Spleen (tissue), 11 donors: Measurements from ENCODE around the gene ARHGAP24. TPM values are rescaled to one million over a fixed set of nuclear protein-coding genes. Genes with fewer than 3 reads are reported as not detected.

Source experiments
- DNase-seq: peaks from one replicate; pipeline ENCODE4 v3.0.0-alpha.2; 2020
- H3K27ac ChIP-seq, 8 donors: fragments of 200-600 bp; sonication (generic) in 7 of 8; 1 replicate in 4 of 8; 2 replicates in 4 of 8; pipeline versions ENCODE4 v1.5.0 to v1.8.0; 2016 to 2021; ENCODE audit warnings: inconsistent platforms in 4 of 8, mild to moderate bottlenecking in 4 of 8, moderate library complexity in 1 of 8
- H3K27me3 ChIP-seq, 7 donors: fragments of 200-600 bp; sonication (generic) in 6 of 7; replicated peaks in 1 of 7; 1 replicate in 4 of 7; 2 replicates in 3 of 7; pipeline versions ENCODE4 v1.5.0 to v1.8.0; 2016 to 2021; ENCODE audit warnings: inconsistent platforms in 3 of 7, mild to moderate bottlenecking in 1 of 7
- H3K36me3 ChIP-seq, 6 donors: fragments of 200-600 bp; sonication (generic) in 5 of 6; 1 replicate in 4 of 6; 2 replicates in 2 of 6; pipeline versions ENCODE4 v1.5.0 to v1.8.0; 2016 to 2021; ENCODE audit warnings: inconsistent platforms in 2 of 6
- H3K4me1 ChIP-seq, 6 donors: fragments of 200-600 bp; sonication (generic) in 5 of 6; 1 replicate in 3 of 6; 2 replicates in 3 of 6; pipeline versions ENCODE4 v1.5.0 to v1.8.0; 2016 to 2021; ENCODE audit warnings: inconsistent platforms in 3 of 6
- H3K4me3 ChIP-seq, 8 donors: fragments of 200-600 bp; sonication (generic) in 7 of 8; 1 replicate in 4 of 8; 2 replicates in 4 of 8; pipeline versions ENCODE4 v1.5.0 to v1.8.0; 2016 to 2021; ENCODE audit warnings: inconsistent platforms in 4 of 8, mild to moderate bottlenecking in 4 of 8, moderate library complexity in 2 of 8
- H3K9me3 ChIP-seq, 8 donors: fragments of 200-600 bp; sonication (generic) in 7 of 8; 1 replicate in 4 of 8; 2 replicates in 4 of 8; pipeline versions ENCODE4 v1.5.0 to v1.8.0; 2016 to 2021; ENCODE audit warnings: inconsistent platforms in 4 of 8
- POLR2A ChIP-seq, 3 donors: fragments of 450-650 bp; IDR thresholded peaks; one replicate each; pipeline ENCODE4 v1.5.1; 2017; ENCODE audit warnings: antibody characterized with exemption in 3 of 3, mild to moderate bottlenecking in 1 of 3
- POLR2AphosphoS5 ChIP-seq, 3 donors: sonication (generic); formaldehyde crosslinking; IDR thresholded peaks; one replicate each; pipeline ENCODE4 v1.5.1; 2017; ENCODE audit warnings: antibody characterized with exemption in 3 of 3
- WGBS, 5 donors: extraction: QIAGEN DNeasy Blood & Tissue Kit in 3 of 5; methylation state at CpG; one replicate each; pipeline versions ENCODE4 v1.1.5 to v1.1.7; 2013 to 2018; 5-methylcytosine and 5-hydroxymethylcytosine counted together
- intact Hi-C: fragments of 100-400 bp; cut with DNase I; formaldehyde crosslinking; loops from one replicate; pipeline ENCODE4 v1.15.0; 2023; ENCODE audit warnings: low total_unique reads
- polyA plus RNA-seq, 3 donors: library from polyadenylated mRNA; stranded (reverse); fragments of 200-250 nt; gene quantifications; one replicate each; pipeline ENCODE4 v1.2.1, GENCODE V29; 2013
- total RNA-seq, 7 donors: library from RNA; depleted of rRNA in 3 of 7; stranded (reverse); fragments of >200 nt in 3 of 7; fragmentation: NEBNext Ultra II Directional in 4 of 7; extraction: Animal tissue kit (Norgen Biotek cat#: 25700) in 4 of 7; gene quantifications; one replicate each; pipeline versions ENCODE4 v1.1.0 to v1.2.1, GENCODE V29; 2016 to 2021
- TF ChIP-seq, protein P1 (sequence below), 11 experiments: fragments of 200-600 bp in 7 of 11; fragments of 450-650 bp in 4 of 11; sonication (generic) in 4 of 11; IDR thresholded peaks in 8 of 11; conservative IDR thresholded peaks in 3 of 11; 1 replicate in 7 of 11; 2 replicates in 4 of 11; pipeline versions ENCODE4 v1.4.0 to v1.8.0; 2016 to 2021; ENCODE audit warnings: antibody characterized with exemption in 11 of 11, inconsistent platforms in 4 of 11, mild to moderate bottlenecking in 1 of 11
- donor health status: healthy with polysubstance abuse.
- donor health status: DM: no; HTN: no; CAD: no; lungs with moderate emphysema.
- donor health status: DM: no; HTN: no; CAD: no.
- donor health status: Bipolar disorder and iron deficiency.
- donor health status: healthy.
- donor health status: DM: no; HTN: no; CAD: no.
- donor health status: DM: yes; HTN: yes; CAD: no.

ARHGAP24 gene
- total and polyA plus RNA-seq, 10 donors: 23.1 to 199 (median 130) TPM

DNA sequence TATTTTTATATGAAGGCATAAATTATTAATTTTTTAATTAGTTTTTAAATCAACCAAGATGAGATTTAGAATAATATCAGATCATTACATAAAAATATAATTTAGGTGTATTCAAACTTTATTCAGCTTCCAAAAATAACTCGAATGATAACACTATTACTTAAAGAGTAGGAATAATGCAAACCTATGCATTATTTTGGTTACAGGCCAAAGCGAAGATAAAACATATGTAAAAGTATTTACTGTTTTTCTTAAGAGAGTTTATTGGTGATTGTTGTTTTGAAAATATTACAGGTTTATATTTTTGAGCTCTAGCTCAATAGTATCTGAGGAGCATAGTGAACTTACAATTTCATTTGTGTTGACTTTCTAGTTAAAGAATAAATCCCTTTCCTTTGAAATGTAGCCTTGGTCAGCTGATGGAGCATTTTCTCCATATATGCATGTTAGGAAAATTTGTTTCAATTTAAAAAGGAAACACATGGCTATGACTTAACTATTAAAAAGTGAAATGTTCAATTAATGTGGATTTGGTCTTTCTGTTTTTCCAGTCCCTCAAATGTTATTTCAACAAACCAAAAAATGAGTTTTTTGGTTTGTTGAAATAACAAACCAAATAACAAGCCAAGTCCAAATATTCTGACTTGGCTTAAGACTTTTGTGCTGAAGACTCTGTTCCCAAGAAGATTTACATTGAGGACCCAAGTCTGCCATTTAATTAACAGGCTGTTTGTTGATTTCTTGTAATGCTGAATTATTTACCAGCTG, 346.9 kb downstream of the ARHGAP24 start:
- Histone ChIP-seq H3K4me1 (peaks cover 11 to 57% (median 34%) of the 10 kb centered on the region in 6 donors), H3K36me3 (peaks cover 0 to 10% (median 0%) of the 10 kb centered on the region in 6 donors), H3K9me3 (peaks cover 0 to 10% (median 8%) of the 10 kb centered on the region in 8 donors), H3K4me3 (no peak overlapping the region), H3K27me3 (no peaks in the 10 kb centered on the region), H3K27ac (no peak overlapping the region)
- 92 to 97% (median 97%) methylated on average over 2 of the region's 2 CpGs for WGBS, 5 donors
- intact Hi-C loops: no loop called here
- no peak for DNase-seq
- TF ChIP-seq POLR2AphosphoS5 (IDR thresholded peaks at IDR 0.05) (no peak), POLR2A (IDR thresholded peaks at IDR 0.05) (no peak)
- TF ChIP-seq, protein P1, sequence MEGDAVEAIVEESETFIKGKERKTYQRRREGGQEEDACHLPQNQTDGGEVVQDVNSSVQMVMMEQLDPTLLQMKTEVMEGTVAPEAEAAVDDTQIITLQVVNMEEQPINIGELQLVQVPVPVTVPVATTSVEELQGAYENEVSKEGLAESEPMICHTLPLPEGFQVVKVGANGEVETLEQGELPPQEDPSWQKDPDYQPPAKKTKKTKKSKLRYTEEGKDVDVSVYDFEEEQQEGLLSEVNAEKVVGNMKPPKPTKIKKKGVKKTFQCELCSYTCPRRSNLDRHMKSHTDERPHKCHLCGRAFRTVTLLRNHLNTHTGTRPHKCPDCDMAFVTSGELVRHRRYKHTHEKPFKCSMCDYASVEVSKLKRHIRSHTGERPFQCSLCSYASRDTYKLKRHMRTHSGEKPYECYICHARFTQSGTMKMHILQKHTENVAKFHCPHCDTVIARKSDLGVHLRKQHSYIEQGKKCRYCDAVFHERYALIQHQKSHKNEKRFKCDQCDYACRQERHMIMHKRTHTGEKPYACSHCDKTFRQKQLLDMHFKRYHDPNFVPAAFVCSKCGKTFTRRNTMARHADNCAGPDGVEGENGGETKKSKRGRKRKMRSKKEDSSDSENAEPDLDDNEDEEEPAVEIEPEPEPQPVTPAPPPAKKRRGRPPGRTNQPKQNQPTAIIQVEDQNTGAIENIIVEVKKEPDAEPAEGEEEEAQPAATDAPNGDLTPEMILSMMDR (IDR thresholded peaks at IDR 0.05 in 8 of 11, conservative IDR thresholded peaks at IDR 0.05 in 3 of 11): no peak

DNA sequence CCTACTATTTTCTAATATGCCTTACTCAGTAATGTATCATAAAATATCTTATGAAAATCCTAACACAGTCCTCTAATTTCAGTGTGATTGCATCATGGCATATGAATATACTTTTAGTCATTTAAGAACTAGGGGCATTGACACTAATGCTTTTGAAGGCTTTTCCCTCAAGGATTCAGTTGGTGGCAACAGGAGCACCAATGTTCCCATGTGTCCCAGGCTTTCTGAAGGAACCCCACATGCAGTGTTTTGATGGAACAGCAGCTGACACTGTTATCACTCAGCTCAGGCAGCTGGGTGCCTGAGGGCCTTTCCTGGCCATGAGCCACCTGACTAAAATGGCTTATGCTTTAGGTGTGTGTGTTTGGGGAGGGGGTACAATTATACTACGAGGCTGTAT, 348.3 kb downstream of the ARHGAP24 start:
- no peak for TF ChIP-seq POLR2AphosphoS5 (IDR thresholded peaks at IDR 0.05)
- TF ChIP-seq, protein P1 (IDR thresholded peaks at IDR 0.05 in 8 of 11, conservative IDR thresholded peaks at IDR 0.05 in 3 of 11): no peak
- intact Hi-C loops: no loop called here

DNA sequence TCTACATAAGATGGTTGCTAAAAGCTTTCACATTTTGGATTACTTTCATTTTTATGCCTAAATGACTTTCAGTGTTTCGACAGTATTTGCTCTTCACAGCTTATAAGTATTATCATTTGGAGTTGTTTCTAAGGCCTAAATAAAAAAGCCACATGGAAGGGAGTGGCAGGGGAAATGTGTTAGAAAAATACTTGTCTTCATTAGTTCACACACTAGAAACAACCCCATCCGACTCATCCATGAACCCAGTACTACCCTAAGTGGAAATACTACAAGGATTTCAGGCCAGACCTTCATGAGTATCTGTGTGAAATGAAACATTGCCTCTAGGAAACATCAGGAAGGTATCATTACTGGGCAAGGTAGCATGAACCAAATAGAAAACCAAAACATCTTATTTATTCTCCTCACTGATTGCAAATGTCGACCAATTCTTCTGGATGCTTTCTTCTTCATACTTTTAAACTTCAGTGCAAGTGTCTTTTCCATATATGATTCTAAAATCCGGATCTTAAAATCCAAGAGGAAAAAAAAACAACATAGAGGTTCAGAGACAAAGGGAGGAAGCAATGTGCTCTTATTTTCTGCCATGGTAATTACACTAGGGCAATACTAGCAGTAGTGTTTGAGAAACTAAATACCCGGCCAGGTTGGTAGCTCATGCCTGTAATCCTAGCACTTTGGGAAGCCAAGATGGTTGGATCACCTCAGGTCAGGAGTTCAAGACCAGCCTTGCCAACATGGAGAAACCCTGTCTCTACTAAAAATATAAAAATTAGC, 349.4 kb downstream of the ARHGAP24 start:
- intact Hi-C loops: no loop called here
- no peak for DNase-seq
- H3K27ac ChIP-seq: peak overlapping the region in 2 of 8 donors; percentile 18 to 32
- H3K4me1 ChIP-seq: peaks cover 11 to 69% (median 43%) of the 10 kb centered on the region in 6 donors
- WGBS, 5 donors: 76 to 86% (median 78%) methylated on average over 5 of the region's 5 CpGs
- H3K36me3 ChIP-seq: peaks cover 0 to 10% (median 0%) of the 10 kb centered on the region in 6 donors
- no peak overlapping the region for H3K4me3 ChIP-seq
- TF ChIP-seq POLR2AphosphoS5 (IDR thresholded peaks at IDR 0.05) (no peak), POLR2A (IDR thresholded peaks at IDR 0.05) (no peak)
- TF ChIP-seq, protein P1 (IDR thresholded peaks at IDR 0.05 in 8 of 11, conservative IDR thresholded peaks at IDR 0.05 in 3 of 11): no peak
- no peaks in the 10 kb centered on the region for H3K27me3 ChIP-seq
- peaks cover 0 to 10% (median 8%) of the 10 kb centered on the region in 8 donors for H3K9me3 ChIP-seq

More for the DNA sequence above, 348.3 kb downstream of the ARHGAP24 start:
- no peaks in the 10 kb centered on the region for H3K27me3 ChIP-seq
- peaks cover 0 to 10% (median 8%) of the 10 kb centered on the region in 8 donors for H3K9me3 ChIP-seq
- no peak overlapping the region for H3K4me3 ChIP-seq
- peaks cover 11 to 65% (median 38%) of the 10 kb centered on the region in 6 donors for H3K4me1 ChIP-seq
- no peak for DNase-seq
- peak overlapping the region in 2 of 8 donors; percentile 18 to 32 for H3K27ac ChIP-seq
- H3K36me3 ChIP-seq: peaks cover 0 to 10% (median 0%) of the 10 kb centered on the region in 6 donors
- 0 to 84% (median 62%) methylated on average over 1 of the region's 1 CpG for WGBS, 5 donors
